Stimulated activated CD4-positive, alpha-beta T cell treated with anti-CD3 and anti-CD28 coated beads, TNF-alpha, amount 100 ng/mL, for 1 hour (primary cell): Measurements from ENCODE around the gene CELSR3.

Experiments used
- DNase-seq, 3 donors: peaks; one replicate each; pipeline ENCODE4 v3.0.0-alpha.2; 2020; ENCODE audit warnings: low read depth in 3 of 3, low spot score in 1 of 3

CELSR3 gene

GRCh38 chr3:48663489-48664312 is 1.0 kb upstream of the CELSR3 start:
- peak; percentile 51 to 72 (median 67) for DNase-seq

- no peak for DNase-seq
Measured at GRCh38 chr3:48662145-48662752, 437 bp downstream of the CELSR3 start.

- DNase-seq, result peak; percentile 31 to 70 (median 56)
Measured at GRCh38 chr3:48661501-48662144, 1.1 kb downstream of the CELSR3 start.

GRCh38 chr3:48660800-48661400 is 1.8 kb downstream of the CELSR3 start:
- DNase-seq, result no peak

- DNase-seq, result no peak
Measured at GRCh38 chr3:48656841-48657281, 5.8 kb downstream of the CELSR3 start.

- DNase-seq, result peak; percentile 61 to 82 (median 70)
Measured at GRCh38 chr3:48656061-48656840, 6.4 kb downstream of the CELSR3 start.

- peak in 1 of 3 donors; percentile 21 for DNase-seq
Measured at GRCh38 chr3:48655606-48656005, 7.1 kb downstream of the CELSR3 start.

- DNase-seq, result no peak
Measured at GRCh38 chr3:48655063-48655462, 7.6 kb downstream of the CELSR3 start.

- no peak for DNase-seq
Measured at GRCh38 chr3:48652923-48653715, 9.6 kb downstream of the CELSR3 start.

- DNase-seq, result no peak
Measured at GRCh38 chr3:48651771-48652170, 10.9 kb downstream of the CELSR3 start.

GRCh38 chr3:48650723-48651122 is 12.0 kb downstream of the CELSR3 start:
- no peak for DNase-seq

- DNase-seq, result no peak
Measured at GRCh38 chr3:48648188-48648850, 14.4 kb downstream of the CELSR3 start.

- no peak for DNase-seq
Measured at GRCh38 chr3:48647714-48648113, 15.0 kb downstream of the CELSR3 start.

- DNase-seq, result no peak
Measured at GRCh38 chr3:48644898-48645760, 17.6 kb downstream of the CELSR3 start.

- DNase-seq, result no peak
Measured at GRCh38 chr3:48642605-48643004, 20.1 kb downstream of the CELSR3 start.

GRCh38 chr3:48641396-48641795 is 21.3 kb downstream of the CELSR3 start:
- no peak for DNase-seq

- no peak for DNase-seq
Measured at GRCh38 chr3:48639944-48640606, 22.6 kb downstream of the CELSR3 start.

GRCh38 chr3:48637305-48637704 is 25.4 kb downstream of the CELSR3 start:
- DNase-seq, result no peak
